HG02642 (cell line): Measurements from ENCODE around the gene EPB41.
"Not testable (repeated sequence)": the region's sequence is repeated elsewhere in the genome, so short reads cannot be mapped to it uniquely, and the experiment has no call there.

Source experiments
- ATAC-seq: cut with Tn5 transposase; IDR thresholded peaks from one replicate; pipeline ENCODE4 v1.9.1; 2021; ENCODE audit warnings: mild to moderate bottlenecking; ENCODE audit not compliant: unreplicated experiment, poor library complexity

Gene EPB41

DNA sequence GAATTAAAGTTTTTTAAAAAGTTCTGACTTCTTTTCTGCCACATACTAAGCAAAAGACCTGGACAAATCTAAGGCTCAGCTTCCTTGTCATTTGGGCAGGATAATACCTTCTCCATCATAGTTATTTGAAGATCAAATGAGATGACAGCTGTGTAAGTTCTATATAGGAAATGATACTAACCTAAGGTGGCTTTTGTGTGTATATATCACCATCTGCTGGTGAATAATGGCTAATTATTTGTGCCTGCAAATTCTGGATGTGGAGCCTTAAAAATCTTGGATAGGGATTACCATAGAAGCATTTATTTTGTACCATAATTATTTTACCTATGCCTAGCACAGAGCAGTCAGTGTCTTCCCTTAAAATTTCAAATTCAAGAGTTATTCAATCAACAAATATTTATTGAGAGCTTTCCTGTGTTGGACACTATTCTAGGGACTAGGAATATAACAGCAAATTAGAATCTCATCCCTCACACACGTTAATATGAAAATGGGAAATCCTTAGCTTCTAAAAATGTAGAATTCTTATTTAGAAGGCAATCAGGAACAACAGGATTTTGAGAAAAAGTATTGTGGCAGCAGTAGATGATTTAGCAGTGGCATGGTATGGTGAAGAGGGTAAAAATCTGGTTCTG lies 119.6 kb downstream of the EPB41 start:
- ATAC-seq, result no peak

DNA sequence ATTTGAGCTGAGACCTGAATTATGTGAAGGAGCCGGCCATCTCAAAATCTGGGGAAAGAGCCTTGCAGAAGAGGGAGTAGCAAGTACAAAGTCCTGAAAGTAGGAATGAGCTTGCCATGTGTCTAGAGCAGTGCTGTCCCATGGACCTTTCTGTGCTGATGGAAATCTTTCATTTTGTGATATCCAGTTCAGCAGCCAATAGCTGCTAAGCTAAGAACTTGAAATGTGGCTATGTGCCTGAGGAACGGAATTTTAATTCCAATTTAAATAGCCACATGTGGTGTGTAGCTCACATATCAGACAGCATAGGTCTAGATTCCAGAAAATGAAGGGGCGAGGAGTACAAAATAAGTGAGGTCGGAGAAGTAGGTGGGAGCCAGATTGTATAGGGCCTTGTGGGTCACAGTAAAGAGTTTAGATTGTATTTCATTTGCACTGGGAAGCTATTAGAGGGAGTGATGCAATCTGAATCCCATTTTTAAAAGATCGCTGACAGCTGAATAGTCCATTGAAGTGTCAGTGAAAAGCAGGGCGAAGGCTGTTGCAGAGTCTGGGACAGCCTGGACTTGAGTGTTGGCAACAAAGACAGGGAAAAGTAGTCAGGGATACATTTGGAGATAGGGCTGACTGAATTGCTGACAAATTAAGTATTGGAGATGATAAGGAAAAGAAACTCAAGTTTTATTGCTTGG lies 129.1 kb downstream of the EPB41 start:
- no peak for ATAC-seq

DNA sequence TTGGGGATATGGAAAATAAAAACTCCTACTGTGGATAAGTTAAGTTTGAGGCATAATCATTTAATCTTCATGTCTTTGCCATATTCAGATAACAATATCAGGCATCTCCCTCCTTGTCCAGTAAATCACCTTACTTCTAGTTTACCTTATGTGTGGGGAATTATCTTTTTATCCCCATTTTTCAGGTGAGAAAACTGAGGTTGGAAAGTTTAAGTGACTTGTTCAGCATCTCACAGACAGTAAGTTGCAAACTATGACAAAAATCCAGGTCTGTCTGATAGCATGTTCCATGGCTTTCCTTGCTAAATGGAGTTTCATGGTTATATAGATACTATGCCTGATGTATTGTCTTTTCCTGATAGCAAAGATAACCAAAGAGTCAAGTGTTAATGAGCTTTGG lies 129.6 kb downstream of the EPB41 start:
- ATAC-seq, result no peak

DNA sequence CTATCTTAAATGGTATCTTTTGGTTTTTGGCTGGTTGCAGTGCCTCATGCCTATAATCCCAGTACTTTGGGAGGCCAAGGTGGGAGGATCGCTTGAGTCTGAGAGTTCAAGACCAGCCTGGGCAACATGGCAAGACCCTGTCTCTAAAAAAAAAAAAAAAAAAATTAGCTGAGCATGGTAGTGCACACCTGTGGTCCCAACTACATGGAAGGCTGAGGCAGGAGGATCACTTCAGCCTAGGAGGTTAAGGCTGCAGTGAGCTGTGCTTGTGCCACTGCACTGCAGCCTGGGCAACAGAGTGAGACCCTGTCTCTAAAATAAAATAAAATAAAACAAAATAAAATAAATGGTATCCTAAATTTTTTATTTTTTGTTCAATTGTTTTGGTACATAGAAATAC lies 131.3 kb downstream of the EPB41 start:
- not testable (repeated sequence) for ATAC-seq

DNA sequence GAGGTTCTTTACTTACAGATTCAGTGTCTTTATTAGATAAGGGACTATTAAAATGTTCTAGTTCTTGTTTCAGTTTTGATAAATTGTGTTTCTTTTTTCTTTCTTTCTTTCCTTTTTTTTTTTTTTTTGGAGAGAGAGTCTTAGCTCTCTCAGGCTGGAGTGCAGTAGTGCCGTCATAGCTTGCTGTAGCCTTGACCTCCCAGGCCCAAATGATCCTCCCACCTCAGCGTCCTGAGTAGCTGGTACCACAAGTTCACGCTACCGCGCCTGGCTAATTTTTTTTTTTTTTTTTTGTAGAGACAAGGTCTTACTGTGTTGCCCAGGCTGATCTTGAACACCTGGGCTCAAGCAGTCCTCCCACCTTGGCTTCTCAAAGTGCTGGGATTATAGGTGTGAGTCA lies 132.8 kb downstream of the EPB41 start:
- no peak for ATAC-seq

DNA sequence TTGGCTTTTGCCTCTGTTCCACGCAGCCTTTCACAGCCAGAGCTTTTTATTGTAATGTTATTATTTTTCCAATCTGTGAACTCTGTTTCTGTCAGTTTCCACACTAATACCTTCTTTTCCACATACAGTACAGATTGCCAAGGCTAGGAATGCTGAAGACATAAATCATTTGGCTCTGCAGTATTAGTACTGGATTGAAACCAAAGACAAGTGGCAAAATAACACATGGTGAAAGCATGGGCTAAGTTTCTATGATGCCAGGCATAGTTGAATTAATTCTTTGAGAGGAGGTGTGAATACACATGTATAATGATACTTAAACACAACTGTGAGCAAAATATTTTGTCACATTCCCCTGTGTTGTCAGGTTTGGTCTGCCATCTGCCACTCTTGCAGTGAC lies 135.8 kb downstream of the EPB41 start:
- ATAC-seq, result no peak

DNA sequence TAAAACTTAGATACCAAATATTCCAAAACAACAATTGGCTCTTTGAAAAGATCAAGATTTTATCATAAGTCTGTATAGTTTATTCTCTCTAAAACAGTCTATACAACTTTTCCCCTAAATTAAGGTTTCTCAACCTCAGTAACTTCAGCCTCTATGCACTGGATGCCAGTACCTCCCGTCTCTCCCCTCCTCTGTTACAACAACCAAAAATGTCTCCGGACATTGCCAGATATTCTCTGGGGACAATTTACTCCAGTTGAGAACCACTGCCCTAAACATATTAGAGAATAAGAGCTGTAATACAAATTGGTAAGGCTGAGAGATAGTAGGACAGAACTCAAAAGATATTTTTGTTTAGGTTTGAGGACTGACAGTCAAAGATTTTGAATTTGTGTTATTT lies 137.7 kb downstream of the EPB41 start:
- no peak for ATAC-seq

DNA sequence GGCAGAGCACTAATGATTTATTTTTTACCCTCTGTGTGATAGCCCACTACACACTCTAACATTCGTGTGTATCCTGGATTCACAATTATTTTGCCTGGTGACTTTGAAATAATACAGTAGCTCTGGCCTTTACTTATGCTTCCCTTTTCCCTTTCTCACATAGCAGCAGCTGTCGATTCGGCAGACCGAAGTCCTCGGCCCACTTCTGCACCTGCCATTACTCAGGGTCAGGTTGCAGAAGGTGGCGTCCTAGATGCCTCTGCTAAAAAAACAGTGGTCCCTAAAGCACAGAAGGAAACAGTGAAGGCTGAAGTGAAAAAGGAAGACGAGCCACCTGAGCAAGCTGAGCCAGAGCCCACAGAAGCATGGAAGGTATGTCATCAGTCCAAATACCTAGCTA lies 138.6 kb downstream of the EPB41 start:
- no peak for ATAC-seq

DNA sequence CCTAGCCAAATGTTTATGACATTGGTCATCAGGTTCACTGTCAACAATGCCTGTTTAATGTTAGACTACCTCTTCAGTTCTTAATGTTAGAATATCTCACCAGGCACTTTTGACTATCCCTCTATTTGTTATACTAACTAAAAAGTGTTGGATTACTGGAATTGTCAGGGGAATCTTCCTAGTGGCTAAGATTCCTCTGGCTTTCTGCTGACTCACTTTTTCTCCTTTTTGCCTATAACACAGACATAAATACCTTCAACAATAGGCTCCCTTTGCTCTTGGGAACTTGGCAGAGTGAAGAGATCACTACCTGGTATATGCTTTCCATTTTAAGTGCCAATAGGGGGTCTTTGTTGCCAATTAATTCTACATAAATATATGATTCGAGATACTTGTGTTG lies 140.8 kb downstream of the EPB41 start:
- ATAC-seq, result no peak

DNA sequence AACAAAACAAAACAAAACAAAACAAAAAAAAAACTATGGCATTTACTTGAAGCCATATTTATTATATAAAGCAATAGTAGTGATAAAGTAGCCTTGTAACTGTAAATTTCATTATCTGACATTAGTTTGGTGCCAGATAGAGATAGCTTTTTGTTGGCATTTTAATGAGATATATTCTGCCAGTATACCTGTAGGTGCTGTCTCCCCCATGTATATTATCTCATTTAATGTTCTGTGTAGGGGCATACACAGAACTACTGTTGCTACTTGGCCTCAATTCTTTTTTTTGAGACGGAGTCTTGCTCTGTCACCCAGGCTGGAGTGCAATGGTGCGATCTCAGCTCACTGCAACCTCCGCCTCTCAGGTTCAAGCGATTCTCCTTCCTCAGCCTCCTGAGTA lies 141.9 kb downstream of the EPB41 start:
- no peak for ATAC-seq

DNA sequence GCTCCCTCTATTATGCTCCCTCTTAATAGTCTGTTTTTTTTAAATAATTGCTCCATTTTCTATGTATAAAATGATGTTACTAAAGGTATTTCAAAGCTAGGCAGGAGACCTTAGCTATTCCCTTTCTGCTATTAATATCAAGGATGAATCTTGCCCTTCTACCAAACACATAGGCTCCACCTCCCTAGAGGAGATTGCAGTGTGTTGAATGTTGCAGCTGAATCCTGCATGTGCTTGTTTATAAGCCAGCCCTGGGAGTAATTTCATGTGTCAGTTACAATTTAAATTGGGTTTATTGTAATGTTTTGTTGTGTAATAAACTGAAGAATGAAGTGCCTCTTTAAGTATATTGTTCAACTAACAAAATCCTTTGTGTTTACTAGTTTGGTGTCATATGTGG lies 143.3 kb downstream of the EPB41 start:
- no peak for ATAC-seq

DNA sequence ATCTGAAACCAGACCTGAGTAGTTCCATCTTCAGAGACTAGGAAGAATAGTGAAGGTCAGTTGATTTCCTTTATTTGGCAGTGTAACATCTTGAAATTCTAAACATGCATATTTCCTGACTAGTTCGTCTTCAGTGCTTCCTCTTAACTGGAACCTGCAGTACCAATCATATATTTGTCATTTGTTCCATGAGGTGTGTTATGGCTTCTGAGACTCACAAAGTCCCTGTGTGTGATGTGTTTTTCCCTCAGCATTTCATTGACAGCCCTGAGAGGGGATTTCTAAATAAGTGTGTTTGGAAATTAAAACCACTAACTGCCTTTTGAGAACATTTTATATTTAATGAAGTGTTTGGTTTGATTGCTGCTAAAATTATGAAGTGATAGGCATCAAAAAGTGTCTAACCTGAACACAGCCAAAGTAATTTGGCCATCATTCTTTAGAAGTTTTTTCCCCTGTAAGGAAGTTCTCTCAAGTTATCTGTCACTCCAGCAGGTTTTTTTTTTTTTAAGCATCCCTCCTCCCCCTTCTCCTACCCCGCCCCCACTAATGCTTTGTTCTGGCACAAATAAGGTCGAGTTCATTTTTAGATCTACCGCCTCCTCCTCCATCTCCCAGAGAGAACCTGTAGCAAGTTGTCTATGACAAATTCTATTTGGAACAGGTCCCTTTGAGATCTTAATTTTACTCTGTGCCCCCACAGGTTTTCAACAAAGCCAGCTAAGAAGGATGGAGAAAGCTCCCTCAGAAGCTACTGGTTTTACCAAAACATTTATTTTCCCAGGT lies 148.0 kb downstream of the EPB41 start:
- no peak for ATAC-seq

DNA sequence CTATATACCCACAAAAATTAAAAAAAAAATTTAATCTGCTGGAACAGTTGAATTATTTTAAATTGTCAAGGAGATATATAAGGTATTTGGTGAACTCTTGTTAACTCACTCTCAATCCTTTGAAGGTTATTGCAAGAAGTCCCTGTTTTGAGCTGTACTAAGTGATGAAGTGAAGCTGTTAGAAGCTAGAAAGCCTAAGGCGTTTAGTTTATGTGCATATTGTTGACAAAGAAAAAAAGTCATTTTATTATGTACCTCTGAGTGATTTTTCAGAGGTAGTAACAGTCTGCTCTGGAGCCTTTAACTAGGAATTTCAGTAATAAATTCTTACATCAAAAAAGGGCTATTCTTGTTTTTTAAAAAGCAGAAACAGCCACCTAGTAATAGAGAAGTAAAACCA lies 149.7 kb downstream of the EPB41 start:
- ATAC-seq, result no peak

DNA sequence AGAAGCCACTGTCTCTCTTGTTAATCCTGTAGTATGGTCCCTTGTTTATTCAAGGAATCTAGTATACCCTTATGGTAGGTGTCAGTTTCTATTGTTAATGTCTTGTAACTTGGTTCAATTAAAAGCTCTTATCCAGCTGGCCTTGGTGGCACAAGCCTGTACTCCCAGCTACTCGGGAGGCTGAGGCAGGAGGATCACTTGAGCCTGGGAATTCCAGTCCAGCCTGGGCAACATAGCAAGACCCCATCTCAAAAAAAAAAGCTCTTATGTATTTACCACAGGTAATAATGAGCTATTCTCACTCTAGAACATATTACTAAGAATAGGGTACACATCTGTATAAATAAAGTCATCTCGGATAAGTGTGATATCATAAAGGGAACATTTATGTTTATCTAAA lies 162.8 kb downstream of the EPB41 start:
- ATAC-seq, result no peak

DNA sequence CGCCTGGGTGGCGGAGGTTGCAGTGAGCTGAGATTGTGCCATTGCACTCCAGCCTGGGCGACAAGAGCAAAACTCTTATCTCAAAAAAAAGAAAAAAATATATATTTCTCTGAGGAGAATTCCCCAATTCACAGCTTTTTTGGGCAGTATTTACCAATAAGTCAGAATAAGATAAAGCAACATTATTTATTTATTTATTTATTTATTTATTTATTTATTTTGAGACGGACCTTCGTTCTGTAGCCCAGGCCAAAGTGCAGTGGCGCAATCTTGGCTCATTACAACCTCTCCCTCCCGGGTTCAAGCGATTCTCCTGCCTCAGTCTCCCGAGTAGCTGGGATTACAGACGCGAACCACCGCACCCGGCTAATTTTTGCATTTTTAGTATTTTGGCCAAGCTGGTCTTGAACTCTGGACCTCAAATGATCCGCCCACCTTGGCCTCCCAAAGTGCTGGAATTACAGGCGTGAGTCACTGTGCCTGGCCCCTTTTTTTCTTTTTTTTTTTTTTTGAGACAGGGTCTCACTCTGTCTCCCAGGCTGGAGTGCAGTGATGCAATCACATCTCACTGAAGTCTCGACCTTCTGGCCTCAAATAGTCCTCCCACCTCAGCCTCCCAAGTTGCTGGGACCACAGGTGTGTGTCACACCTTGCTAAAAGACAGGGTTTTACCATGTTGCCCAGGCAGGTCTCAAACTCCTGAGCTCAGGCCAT lies 165.7 kb downstream of the EPB41 start:
- not testable (repeated sequence) for ATAC-seq

DNA sequence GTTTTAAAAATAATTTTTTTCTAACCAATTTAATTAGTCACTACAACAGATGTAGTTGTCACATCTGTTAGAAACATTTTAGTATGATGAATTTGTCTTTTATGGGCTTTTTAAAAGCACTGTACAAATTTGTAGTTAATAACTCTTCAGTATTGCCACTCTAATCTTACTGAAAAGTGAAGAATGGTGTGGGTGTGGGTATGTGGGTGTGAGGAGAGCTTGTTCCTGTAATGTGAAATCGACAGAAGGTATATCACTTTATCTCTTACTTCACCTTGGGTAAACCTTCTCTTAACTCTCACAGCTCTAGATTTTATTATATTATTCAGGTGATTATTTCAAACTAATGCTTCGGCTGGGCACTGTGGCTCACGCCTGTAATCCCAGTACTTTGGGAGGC lies 166.8 kb downstream of the EPB41 start:
- ATAC-seq, result no peak

DNA sequence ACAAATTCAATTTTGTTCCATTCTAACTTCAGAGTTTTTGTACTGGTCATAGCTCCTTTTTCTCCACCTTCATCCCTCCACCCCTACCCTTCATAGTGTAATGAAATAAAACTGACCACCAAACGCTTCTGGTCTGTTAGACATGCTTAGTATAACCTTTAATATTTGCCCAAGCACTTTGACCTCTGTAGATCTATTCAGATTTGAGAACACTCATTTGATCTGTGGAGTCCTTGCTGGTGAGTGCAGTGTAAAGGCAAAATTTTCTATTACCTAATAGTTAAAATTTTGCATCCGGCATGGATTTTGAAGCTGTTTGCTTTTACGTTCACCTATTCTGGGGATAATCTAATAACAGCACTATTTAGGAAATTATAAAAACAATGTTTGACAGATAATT lies 168.2 kb downstream of the EPB41 start:
- ATAC-seq, result no peak

DNA sequence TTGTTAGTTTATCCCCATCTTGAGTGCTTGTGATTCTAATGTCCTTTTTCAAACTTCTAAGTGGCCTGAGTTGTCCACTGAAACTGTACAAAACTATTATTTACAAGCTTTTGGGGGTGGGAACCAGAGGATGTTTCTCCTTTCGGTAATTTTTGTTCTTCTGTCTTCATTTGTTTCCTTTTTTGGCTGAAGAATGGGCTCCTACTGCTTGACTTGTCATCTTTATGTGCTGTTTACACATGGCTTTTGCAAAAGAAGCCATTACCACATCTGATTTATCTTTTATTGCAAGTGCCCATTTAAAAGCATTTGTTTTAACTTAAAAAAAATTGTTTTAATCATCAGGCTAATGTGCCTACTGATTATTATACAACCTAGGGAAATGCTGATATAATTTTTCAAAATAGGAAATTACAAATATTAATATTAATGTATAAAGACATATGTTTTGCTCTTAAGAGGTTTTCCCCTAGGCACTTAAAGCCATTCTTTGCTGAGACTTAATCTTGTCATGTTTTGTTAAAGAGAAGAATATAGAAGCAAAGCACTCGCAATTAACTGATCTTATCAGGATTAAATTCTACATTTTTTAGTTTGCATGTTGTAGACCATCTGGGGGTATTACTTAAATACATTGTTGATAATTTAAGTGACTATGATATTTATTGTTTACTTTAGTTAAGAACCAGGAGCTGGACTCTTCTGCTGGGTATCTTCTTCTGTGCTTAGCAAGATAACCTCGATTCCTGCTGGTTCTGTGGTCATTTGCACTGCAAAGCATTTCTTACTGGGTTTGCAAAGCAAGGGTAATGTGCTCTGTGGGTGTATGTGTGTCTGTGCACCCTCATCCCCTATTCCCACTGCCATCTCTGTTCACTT lies 169.2 kb downstream of the EPB41 start:
- no peak for ATAC-seq

DNA sequence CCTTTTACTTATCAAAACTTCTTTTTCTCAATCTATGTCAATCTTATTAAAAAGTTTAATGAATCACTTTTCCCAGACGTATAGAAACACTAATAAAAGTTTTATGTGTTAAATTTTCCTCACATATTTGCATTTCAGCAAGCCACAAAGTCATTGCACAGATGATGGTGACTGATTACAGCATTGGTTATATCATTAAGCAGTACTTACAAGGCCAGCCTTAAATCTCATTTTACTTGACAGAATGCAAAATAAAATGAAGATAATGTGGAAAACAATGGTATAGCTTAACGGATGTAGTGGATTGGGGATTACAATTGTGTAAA lies 169.8 kb downstream of the EPB41 start:
- ATAC-seq, result no peak

DNA sequence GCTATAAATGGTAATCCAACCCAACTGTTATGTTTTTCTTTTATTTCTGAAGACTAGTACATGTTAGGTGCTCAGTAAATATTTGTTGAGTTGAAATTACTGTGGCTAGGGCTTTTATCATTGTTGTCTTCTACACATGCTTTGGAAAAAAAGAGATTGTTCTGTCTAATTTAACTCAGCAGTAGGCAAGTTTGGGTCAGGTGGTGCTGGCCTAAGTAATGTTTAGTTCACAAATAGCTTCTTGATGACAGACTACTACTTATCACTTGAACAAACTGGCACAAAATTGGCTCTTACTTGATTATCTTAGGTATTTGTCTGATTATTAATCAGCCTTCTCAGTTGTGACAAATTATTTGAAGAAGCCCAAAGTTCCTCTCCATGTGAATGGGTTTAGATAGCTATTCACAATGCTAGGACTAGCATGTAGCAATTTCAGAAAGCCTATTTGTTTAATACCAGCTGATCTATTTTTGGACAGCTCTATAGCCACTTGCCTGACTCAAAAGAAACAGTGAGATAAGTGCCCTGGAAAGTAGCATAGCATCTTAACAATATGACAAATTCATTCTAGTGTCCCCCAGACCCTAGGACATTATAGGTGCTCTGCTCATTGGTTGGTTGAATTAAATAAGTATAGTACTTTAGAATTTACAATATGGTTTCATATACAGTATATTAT lies 176.7 kb downstream of the EPB41 start:
- no peak for ATAC-seq
